GM21619 (cell line): ENCODE results near the gene QSOX2.

Source experiments
- ATAC-seq: cut with Tn5 transposase; IDR thresholded peaks from one replicate; pipeline ENCODE4 v1.9.1; 2021; ENCODE audit not compliant: unreplicated experiment

Gene QSOX2

GRCh38 chr9:136252846-136253245, 7.2 kb upstream of the QSOX2 start:
- no peak for ATAC-seq

- ATAC-seq: no peak
Measured at GRCh38 chr9:136252281-136252680, 6.7 kb upstream of the QSOX2 start.

GRCh38 chr9:136251264-136252115, 5.9 kb upstream of the QSOX2 start:
- no peak for ATAC-seq

GRCh38 chr9:136250676-136251075, 5.1 kb upstream of the QSOX2 start:
- ATAC-seq: no peak

- ATAC-seq: no peak
Measured at GRCh38 chr9:136249877-136250559, 4.4 kb upstream of the QSOX2 start.

GRCh38 chr9:136248951-136249876, 3.6 kb upstream of the QSOX2 start:
- no peak for ATAC-seq

- no peak for ATAC-seq
Measured at GRCh38 chr9:136247947-136248637, 2.5 kb upstream of the QSOX2 start.

- no peak for ATAC-seq
Measured at GRCh38 chr9:136247551-136247916, 1.9 kb upstream of the QSOX2 start.

- ATAC-seq: no peak
Measured at GRCh38 chr9:136246849-136247550, 1.4 kb upstream of the QSOX2 start.

GRCh38 chr9:136244969-136245218, 718 bp downstream of the QSOX2 start:
- ATAC-seq: no peak

GRCh38 chr9:136244122-136244968, 1.3 kb downstream of the QSOX2 start:
- peak; percentile 33 for ATAC-seq

- ATAC-seq: no peak
Measured at GRCh38 chr9:136243631-136244030, 2.0 kb downstream of the QSOX2 start.

GRCh38 chr9:136242918-136243525, 2.6 kb downstream of the QSOX2 start:
- no peak for ATAC-seq

GRCh38 chr9:136242248-136242647, 3.4 kb downstream of the QSOX2 start:
- no peak for ATAC-seq

GRCh38 chr9:136241542-136241941, 4.1 kb downstream of the QSOX2 start:
- ATAC-seq: no peak

- ATAC-seq: no peak
Measured at GRCh38 chr9:136240941-136241340, 4.7 kb downstream of the QSOX2 start.

GRCh38 chr9:136239983-136240330, 5.7 kb downstream of the QSOX2 start:
- ATAC-seq: no peak

- no peak for ATAC-seq
Measured at GRCh38 chr9:136239135-136239982, 6.3 kb downstream of the QSOX2 start.
